GM18907 (cell line): ENCODE data around the gene ABLIM2.

Experiments used
- ATAC-seq: cut with Tn5 transposase; IDR thresholded peaks from one replicate; pipeline ENCODE4 v1.9.1; 2021; ENCODE audit warnings: mild to moderate bottlenecking, moderate library complexity; ENCODE audit not compliant: unreplicated experiment

ABLIM2 gene

DNA sequence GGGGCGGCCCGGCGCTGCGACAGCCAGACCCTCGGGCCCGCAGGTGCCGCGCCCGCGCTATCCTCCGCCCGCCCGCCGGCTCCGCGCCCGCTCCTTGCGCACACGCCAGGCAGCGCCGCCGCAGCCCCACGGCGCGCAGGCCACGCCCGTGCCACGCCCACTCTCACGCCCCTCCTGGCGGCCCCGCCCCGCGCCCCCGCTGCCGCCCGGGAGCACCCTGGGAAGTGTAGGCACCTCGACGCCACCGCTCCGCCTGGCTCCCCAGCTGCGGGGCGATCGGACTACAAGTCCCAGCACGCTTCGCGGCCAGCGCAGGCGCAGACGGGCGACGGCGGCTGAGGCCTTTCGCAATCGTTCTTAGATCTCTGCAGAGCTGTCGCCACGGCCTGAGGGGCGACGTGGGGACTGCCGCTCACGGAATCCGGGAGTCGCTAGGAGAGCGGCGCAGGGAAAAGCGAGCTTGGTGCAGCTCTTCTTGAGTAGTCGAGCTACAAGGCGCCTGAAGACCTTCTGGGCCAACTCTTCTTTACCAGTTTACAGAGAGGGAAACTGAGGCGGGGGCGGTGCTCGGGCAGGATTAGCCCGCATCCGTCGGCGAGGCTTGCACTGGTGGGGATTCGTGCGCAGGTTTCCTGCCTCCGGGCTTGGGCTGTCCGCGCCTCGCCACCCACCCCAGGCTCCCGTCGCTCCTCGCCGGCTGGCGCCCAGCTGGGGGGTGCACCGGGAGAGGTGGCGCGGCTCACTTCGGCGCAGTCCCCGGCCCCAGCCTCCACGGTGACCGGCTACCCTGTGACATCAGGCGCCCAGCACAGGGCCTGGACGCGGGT is at the start of gene ABLIM2:
Gene ABLIM2 (minus strand): TSS at position 104 of the 827 bp plus-strand sequence. CDS start 124 bp downstream, outside the sequence.
- peak; percentile 96 for ATAC-seq

DNA sequence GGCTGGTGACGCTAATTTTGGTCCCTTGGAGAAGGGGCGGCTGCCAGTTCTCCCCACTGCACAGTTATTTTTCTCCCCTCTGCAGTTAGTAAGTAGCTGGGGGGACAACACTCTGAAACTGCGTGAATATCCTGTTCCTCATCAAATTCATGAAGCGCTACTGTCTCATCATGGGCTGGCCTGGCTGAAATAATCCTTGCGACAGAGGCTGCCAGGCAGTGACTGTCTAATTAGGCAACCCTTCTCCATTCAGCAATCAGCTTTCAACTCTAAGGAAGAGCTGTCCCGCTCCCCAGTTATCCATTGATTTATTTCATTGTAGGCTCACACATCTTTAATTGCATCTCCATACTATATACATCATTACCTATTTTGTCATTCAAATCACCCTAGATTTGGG is 48.7 kb upstream of the ABLIM2 start:
- ATAC-seq = no peak

DNA sequence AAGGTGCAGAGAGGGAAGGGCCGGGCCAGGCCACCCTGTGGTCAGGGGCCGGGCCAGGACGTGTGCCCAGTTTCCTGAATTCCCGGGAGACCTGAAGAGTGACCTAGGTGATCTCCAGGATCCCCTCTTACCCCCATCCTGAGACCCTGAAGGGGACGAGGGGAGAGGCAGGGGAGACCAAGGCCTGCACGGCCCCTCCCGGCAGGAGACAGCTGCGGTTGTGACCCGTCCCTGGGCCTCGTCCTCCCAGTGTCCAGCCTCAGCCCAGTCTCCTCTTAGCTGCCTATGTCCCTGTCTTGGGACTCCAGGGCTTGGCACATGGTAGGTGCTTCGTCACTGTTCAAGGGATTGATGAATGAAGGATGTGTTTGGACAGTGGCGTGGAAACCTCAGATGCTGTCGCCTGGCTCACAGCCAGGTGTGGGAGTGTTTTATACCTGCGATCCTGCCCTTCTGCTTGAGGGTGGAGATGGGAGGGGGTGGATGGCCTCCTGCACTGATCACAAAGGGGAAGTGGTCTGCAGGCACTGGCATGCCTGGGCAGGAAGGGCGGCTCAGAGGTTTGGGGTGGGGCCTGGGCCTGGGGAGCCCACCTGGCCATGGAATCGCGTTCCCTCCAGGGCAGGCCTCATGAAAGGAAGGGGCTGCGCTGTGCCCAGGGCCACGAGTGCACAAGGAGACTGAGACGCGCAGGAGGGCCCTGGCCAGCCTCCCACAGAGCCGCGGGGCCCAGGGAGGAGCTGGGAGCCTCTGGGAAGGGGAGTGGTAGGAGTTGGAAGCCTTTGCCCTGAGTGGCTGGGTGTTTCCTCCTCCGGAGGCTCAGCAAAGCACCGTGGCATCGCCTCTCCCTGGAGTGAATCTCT is 47.4 kb upstream of the ABLIM2 start:
- ATAC-seq = no peak

GRCh38 chr4:8205241-8205707 is 46.7 kb upstream of the ABLIM2 start:
- ATAC-seq = no peak

GRCh38 chr4:8204576-8205227 is 46.1 kb upstream of the ABLIM2 start:
- no peak for ATAC-seq

DNA sequence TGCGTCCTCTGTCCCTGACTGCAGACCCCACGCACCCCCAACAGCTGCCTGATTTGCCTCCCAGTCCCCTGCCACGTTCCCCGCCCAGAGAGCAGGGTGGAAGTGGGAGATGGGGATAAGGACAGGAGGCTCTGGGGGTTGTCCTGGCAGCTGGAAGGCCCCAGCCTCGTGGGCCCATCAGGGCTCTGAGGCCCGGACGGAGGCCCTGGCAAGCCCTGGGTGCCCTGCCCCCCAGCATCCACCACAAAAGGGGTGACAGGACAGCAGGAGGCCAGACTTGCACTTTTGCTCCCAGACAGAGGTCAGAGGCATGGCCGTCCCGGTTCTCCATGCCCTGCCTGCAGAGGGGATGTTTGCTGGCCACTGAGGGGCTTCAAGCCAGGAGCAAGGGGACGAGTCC is 45.2 kb upstream of the ABLIM2 start:
- ATAC-seq = no peak

GRCh38 chr4:8203052-8203401 is 44.4 kb upstream of the ABLIM2 start:
- no peak for ATAC-seq

- ATAC-seq = no peak
These were observed 43.8 kb upstream of the ABLIM2 start for GRCh38 chr4:8202108-8203051.

DNA sequence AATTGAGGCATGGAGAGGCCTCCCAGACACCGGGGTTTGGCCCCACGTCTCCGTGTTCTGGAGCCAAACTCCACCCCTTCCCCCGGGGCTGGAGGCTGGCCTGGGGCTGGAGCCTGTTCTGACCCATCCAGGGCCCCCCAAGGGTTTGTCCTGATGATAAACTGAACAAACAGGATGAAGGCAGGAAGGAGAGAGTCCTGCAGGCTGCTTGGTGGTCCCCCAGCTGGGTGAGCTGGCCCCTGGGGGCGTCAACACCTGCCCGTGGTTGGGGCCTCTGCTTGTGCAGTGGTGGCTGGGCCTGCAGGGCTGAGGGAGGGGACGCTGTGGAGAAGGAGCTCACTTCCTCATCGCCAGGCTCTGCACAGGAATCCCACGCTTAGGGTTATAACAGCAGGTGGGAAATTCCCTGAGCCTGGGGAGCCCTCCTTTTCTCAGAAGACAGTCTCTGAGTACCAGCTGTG is 42.7 kb upstream of the ABLIM2 start:
- peak; percentile 37 for ATAC-seq

DNA sequence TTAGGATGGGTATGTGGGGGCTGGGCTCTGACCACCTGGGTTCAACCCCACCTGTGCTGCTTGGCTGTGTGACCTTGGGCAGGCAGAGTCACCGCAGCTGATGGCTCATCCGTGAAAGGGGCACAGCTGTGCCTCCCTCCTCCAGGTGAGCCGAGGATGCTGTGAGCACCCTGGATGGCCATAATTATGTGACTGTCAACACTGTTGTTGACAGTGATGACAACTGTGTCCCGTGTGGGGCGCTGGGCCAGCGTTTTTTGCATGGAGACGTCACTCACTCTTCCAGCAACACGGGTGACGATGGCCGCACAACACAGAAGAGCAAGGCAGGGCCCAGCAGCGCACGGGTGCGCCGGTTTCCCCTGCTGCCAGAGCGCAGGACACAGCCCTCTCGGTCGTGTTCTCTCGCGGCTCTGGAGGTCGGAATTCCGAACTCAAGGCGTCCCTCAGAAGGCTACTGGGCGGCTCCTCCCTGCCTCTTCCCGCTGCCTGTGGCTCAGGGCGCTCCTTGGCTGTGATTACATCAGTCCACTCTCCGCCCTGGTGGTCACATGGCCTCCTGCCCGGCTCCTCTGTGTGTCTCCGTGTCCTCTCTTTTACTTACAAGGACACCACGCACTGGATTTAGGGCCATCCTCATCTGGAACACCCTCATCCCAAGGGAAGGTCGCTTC is 41.8 kb upstream of the ABLIM2 start:
- no peak for ATAC-seq

GRCh38 chr4:8199594-8200301 is 41.1 kb upstream of the ABLIM2 start:
- no peak for ATAC-seq

DNA sequence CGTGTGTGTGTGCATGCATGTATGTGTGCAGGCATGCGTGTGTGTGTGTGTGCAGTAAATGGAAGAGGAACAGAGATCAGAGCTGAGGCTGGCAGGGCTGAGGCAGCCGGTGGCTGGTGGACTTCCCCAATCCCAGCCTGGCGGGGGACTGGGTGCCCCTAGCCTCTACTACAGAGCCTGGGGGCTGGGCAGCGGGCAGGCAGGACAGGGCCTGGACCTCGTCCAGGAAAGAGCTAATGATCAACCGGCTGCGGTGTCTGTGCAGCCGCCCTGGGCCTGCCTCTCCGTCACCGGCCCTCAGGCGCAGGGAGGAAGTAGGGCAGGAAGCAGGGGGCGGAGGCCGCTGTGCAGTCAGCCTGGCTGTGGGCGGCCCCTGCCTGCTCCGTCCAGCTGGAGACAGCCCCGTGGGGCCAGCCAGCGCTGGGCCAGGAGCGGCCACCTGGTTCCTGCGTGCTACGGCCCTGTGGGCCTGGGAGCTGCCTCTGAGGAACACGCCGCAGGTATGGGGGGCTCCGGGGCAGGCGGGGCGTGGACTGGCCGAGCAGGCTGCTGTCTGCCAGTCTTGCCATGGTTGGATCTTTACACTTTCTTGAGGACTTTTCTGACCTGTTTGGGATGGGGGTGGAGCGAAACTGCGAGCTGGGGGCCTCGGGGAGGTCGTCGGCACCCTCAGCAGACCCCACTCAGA is 40.4 kb upstream of the ABLIM2 start, which contains the start of gene SH3TC1:
Gene SH3TC1 (plus strand): TSS at position 385 of the 688 bp plus-strand sequence. CDS start 5,905 bp downstream, outside the sequence.
- ATAC-seq = peak; percentile 76

- peak; percentile 7 for ATAC-seq
These were observed 39.7 kb upstream of the ABLIM2 start for GRCh38 chr4:8198206-8198905.

DNA sequence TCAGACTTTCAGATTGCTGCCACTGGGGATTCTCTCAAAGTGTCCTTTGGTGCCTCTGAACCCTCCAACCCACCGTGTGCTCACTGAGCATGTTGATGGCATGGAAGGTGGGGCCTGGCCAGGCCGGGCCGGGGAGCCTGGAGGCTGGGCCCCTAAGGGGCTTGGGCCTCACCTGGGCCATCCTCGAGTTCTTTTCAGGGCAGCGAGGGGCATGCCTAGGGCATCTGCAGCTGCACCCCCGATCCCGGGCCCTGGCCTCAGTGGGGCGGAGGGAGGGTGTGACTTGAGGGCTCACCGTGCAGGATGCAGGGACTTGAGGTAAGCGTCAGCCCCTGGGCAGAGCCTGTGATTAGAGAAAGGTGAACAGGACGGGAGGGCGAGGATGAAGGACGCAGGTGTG is 38.9 kb upstream of the ABLIM2 start:
- no peak for ATAC-seq

DNA sequence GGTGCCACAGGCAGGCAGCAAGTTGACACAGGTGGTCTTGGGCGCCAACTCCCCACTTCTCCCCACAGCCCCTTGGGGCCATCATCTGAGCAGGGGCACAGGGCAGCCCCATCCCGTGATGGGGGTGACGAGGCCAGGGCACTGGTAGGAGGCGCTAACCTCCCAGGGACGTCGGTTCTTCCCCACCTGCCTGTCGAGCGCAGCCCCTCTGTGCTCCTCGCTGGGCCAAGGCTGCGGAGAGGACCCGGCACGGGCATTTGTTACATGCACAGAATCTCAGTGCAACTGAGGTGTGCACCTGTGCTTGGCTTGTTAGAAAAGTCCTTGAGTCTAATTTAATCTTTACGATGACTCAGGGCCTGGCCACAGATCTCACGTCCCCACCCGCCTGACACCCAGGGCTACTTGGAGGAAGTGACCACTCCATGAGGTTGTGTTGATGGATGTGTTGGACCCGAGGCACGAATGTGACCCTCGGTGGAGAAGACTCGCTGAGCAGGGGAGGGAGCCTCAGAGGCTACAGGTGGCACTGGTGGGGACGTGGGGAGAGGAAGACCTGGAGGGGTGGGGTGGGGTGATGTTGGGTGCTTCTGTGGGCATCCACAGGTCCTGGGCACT is 37.3 kb upstream of the ABLIM2 start:
- no peak for ATAC-seq

GRCh38 chr4:8195431-8195830 is 36.8 kb upstream of the ABLIM2 start:
- no peak for ATAC-seq
